ENCODE measurements around the gene GXYLT1. TPM values are rescaled to one million over a fixed set of nuclear protein-coding genes. Genes with fewer than 3 reads are reported as not detected.

Gene GXYLT1
- polyA plus RNA-seq, 1 of the 3 experiments (the other 2 are of a cell fraction), result 5.0 TPM

- H3K27me3 ChIP-seq (ENCODE audit: insufficient read depth), result no peaks in the 10 kb centered on the region
- no peak for DNase-seq
- H3K9me3 ChIP-seq, result no peaks in the 10 kb centered on the region
- H3K27ac ChIP-seq (ENCODE audit: low read depth in 2 of 2, low read length in 1 of 2), result no peak overlapping the region
- 77% methylated on average over 4 of the region's 4 CpGs for WGBS (ENCODE audit: low lambda C conversion rate)
- CTCF ChIA-PET, result no interaction called here
- H2AFZ ChIP-seq (ENCODE audit: low read depth), result no peak overlapping the region
- no peaks in the 10 kb centered on the region for H3F3A ChIP-seq (replicated peaks; ENCODE audit: insufficient read depth)
- no peaks in the 10 kb centered on the region for H3K79me2 ChIP-seq (ENCODE audit: insufficient read depth)
- H4K20me1 ChIP-seq (ENCODE audit: insufficient read depth), result no peaks in the 10 kb centered on the region
- no peak overlapping the region for H3K4me3 ChIP-seq (ENCODE audit: low read depth in 2 of 2, low read length in 1 of 2)
- POLR2A ChIA-PET, result no interaction called here
- H3K9ac ChIP-seq, result no peak overlapping the region
- H3K9me2 ChIP-seq, result no peaks in the 10 kb centered on the region
- no peaks in the 10 kb centered on the region for H3K36me3 ChIP-seq (replicated peaks in 1 of 2; ENCODE audit: control insufficient read depth in 1 of 2, insufficient read depth in 2 of 2, low read length in 1 of 2)
- no peaks in the 10 kb centered on the region for H3K4me1 ChIP-seq (ENCODE audit: control insufficient read depth in 1 of 2, insufficient read depth in 2 of 2, low read depth in 1 of 2, low read length in 1 of 2)
- H3K4me2 ChIP-seq, result no peak overlapping the region
- TF ChIP-seq IRF3 (IDR thresholded peaks at IDR 0.05; ENCODE audit: low read depth, low read length), result no peak
- no peak for TF ChIP-seq NFIC (IDR thresholded peaks at IDR 0.05; ENCODE audit: borderline replicate concordance)
- no peak for TF ChIP-seq GABPA (IDR thresholded peaks at IDR 0.05; ENCODE audit: low read depth)
- TF ChIP-seq ELF1 (IDR thresholded peaks at IDR 0.05), result no peak
These were observed 74.6 kb downstream of the GXYLT1 start for GRCh38 chr12:42070036-42070435.

- no peak overlapping the region for H3K4me2 ChIP-seq
- H3K9me2 ChIP-seq, result no peaks in the 10 kb centered on the region
- H3F3A ChIP-seq (replicated peaks; ENCODE audit: insufficient read depth), result no peaks in the 10 kb centered on the region
- H3K4me1 ChIP-seq (ENCODE audit: control insufficient read depth in 1 of 2, insufficient read depth in 2 of 2, low read depth in 1 of 2, low read length in 1 of 2), result no peaks in the 10 kb centered on the region
- CTCF ChIA-PET, result no interaction called here
- no peak overlapping the region for H2AFZ ChIP-seq (ENCODE audit: low read depth)
- no peaks in the 10 kb centered on the region for H3K79me2 ChIP-seq (ENCODE audit: insufficient read depth)
- TF ChIP-seq USF1 (IDR thresholded peaks at IDR 0.05; ENCODE audit: borderline replicate concordance, low read depth) (no peak), YY1 (IDR thresholded peaks at IDR 0.05; ENCODE audit: low read depth) (no peak), RFX5 (IDR thresholded peaks at IDR 0.05; ENCODE audit: low read length) (no peak), MAX (IDR thresholded peaks at IDR 0.05; ENCODE audit: low read depth) (no peak), ZBTB33 (IDR thresholded peaks at IDR 0.05; ENCODE audit: borderline replicate concordance, low read depth) (no peak), RAD21 (IDR thresholded peaks at IDR 0.05; ENCODE audit: low read length) (no peak), GATA2 (CRISPR knock-in tag; IDR thresholded peaks at IDR 0.05) (no peak), REST (IDR thresholded peaks at IDR 0.05; ENCODE audit: low read depth, low read length) (no peak), EZH2phosphoT487 (IDR thresholded peaks at IDR 0.05; ENCODE audit: borderline replicate concordance, low read depth) (no peak), TCF12 (IDR thresholded peaks at IDR 0.05) (no peak), JUND (IDR thresholded peaks at IDR 0.05) (no peak), IRF3 (IDR thresholded peaks at IDR 0.05; ENCODE audit: low read depth, low read length) (no peak), RCOR1 (IDR thresholded peaks at IDR 0.05; ENCODE audit: low read length) (no peak), GABPA (IDR thresholded peaks at IDR 0.05; ENCODE audit: low read depth) (no peak)
- H3K9me3 ChIP-seq, result no peaks in the 10 kb centered on the region
- H4K20me1 ChIP-seq (ENCODE audit: insufficient read depth), result no peaks in the 10 kb centered on the region
- no peak overlapping the region for H3K9ac ChIP-seq
- no peak for DNase-seq
- no peak overlapping the region for H3K4me3 ChIP-seq (ENCODE audit: low read depth in 2 of 2, low read length in 1 of 2)
- no peaks in the 10 kb centered on the region for H3K27me3 ChIP-seq (ENCODE audit: insufficient read depth)
- no peak overlapping the region for H3K27ac ChIP-seq (ENCODE audit: low read depth in 2 of 2, low read length in 1 of 2)
- no peaks in the 10 kb centered on the region for H3K36me3 ChIP-seq (replicated peaks in 1 of 2; ENCODE audit: control insufficient read depth in 1 of 2, insufficient read depth in 2 of 2, low read length in 1 of 2)
- POLR2A ChIA-PET, result no interaction called here
These were observed 85.5 kb downstream of the GXYLT1 start for GRCh38 chr12:42059127-42059526.
